Heart left ventricle (tissue), 16 donors: Measurements from ENCODE around the gene FOXK1. TPM values are rescaled to one million over a fixed set of nuclear protein-coding genes. Genes with fewer than 3 reads are reported as not detected.

Experiments
- ATAC-seq, 4 donors: fragments of 200-7000 bp; cut with Tn5 transposase; one replicate each; pipeline ENCODE4 v1.9.1; 2020 to 2022; ENCODE audit warnings: moderate library complexity in 4 of 4, mild to moderate bottlenecking in 3 of 4, moderate number of reproducible peaks in 1 of 4
- DNase-seq, 5 donors: peaks; one replicate each; pipeline ENCODE4 v3.0.0-alpha.2; 2020
- H3K27ac ChIP-seq, 12 donors: fragments of 200-600 bp; sonication (generic) in 4 of 12; one replicate each; pipeline versions ENCODE4 v1.5.0 to v1.8.0; 2016 to 2022; ENCODE audit warnings: mild to moderate bottlenecking in 2 of 12
- H3K27me3 ChIP-seq, 9 donors: fragments of 200-600 bp; sonication (generic) in 2 of 9; one replicate each; pipeline versions ENCODE4 v1.5.1 to v1.8.0; 2016 to 2022; ENCODE audit warnings: mild to moderate bottlenecking in 3 of 9
- H3K36me3 ChIP-seq, 9 donors: fragments of 200-600 bp; sonication (generic) in 2 of 9; one replicate each; pipeline versions ENCODE4 v1.5.0 to v1.8.0; 2018 to 2022; ENCODE audit warnings: mild to moderate bottlenecking in 2 of 9
- H3K4me1 ChIP-seq, 12 donors: fragments of 200-600 bp; sonication (generic) in 4 of 12; one replicate each; pipeline versions ENCODE4 v1.5.0 to v1.8.0; 2016 to 2022; ENCODE audit warnings: mild to moderate bottlenecking in 3 of 12
- H3K4me3 ChIP-seq, 12 donors: fragments of 200-600 bp; sonication (generic) in 4 of 12; one replicate each; pipeline versions ENCODE4 v1.5.0 to v1.8.0; 2017 to 2022; ENCODE audit warnings: mild to moderate bottlenecking in 9 of 12, moderate library complexity in 4 of 12
- H3K9me3 ChIP-seq, 12 donors: fragments of 200-600 bp; sonication (generic) in 4 of 12; one replicate each; pipeline versions ENCODE4 v1.5.0 to v1.8.0; 2016 to 2022; ENCODE audit warnings: mild to moderate bottlenecking in 1 of 12
- POLR2A ChIP-seq, 2 donors: fragments of 450-650 bp; IDR thresholded peaks; one replicate each; pipeline ENCODE4 v1.6.1; 2017; ENCODE audit warnings: antibody characterized with exemption in 2 of 2, mild to moderate bottlenecking in 2 of 2, moderate library complexity in 2 of 2
- WGBS, 4 donors: extraction: QIAGEN DNeasy Blood & Tissue Kit in 2 of 4; methylation state at CpG; one replicate each; pipeline versions ENCODE4 v1.1.5 to v1.1.7; 2013 to 2018; 5-methylcytosine and 5-hydroxymethylcytosine counted together
- intact Hi-C, 10 donors: fragments of 100-400 bp; cut with DNase I; formaldehyde crosslinking; loops; one replicate each; pipeline versions ENCODE4 v1.11.1 to v1.14.2; 2022
- polyA plus RNA-seq, 2 donors: library from polyadenylated mRNA; stranded (reverse); fragments of 200-250 nt; gene quantifications; one replicate each; pipeline ENCODE4 v1.2.3, GENCODE V29; 2013
- total RNA-seq, 9 donors: library from RNA; depleted of rRNA in 2 of 9; stranded (reverse); fragments of >200 nt in 2 of 9; fragmentation: NEBNext Ultra II Directional in 3 of 9; extraction: Animal tissue kit (Norgen Biotek cat#: 25700) in 3 of 9; gene quantifications; one replicate each; pipeline versions ENCODE4 v1.1.0 to v1.2.4, GENCODE V29; 2016 to 2023
- TF ChIP-seq, protein P1 (sequence below), 12 donors: fragments of 200-600 bp; sonication (generic) in 4 of 12; IDR thresholded peaks; one replicate each; pipeline versions ENCODE4 v1.5.0 to v1.8.0; 2018 to 2022; ENCODE audit warnings: antibody characterized with exemption in 12 of 12, mild to moderate bottlenecking in 5 of 12
- donor health status: ischemic (EF 13 %, LVEDD 7.1; RV severe dilation, severe dysfunction).
- donor health status: healthy with polysubstance abuse.
- donor health status: DM: no; HTN: yes; CAD: no.
- donor health status: DM: no; HTN: no; CAD: no.
- donor health status: ischemic (EF 25% LVEDD 6.9; RV normal size, moderate dysfunction).
- donor health status: ischemic (EF 25% LVEDD 5.7; RV mildly dilated, moderate dysfunction).
- donor health status: healthy.
- donor health status: DM: yes; HTN: yes; CAD: no.
- donor health status: ischemic (EF 35%, LVEDD 5.7; RV mildly dilated, moderate dysfunction).
- donor health status: nonischemic (EF 11% LVEDD 7.7; RV severe dilation, severe dysfunction).
- donor health status: DM: yes; HTN: yes; CAD: no.
- donor health status: PGD.
- donor health status: ischemic (EF 29% LVEDD 5.4; RV normal size, mild dysfunction).
- donor health status: nonischemic (EF 23%, LVEDD 6.1; RV moderate dilation, normal function).

FOXK1 gene
- total and polyA plus RNA-seq, 11 donors = 9.3 to 43.7 (median 19.8) TPM

DNA sequence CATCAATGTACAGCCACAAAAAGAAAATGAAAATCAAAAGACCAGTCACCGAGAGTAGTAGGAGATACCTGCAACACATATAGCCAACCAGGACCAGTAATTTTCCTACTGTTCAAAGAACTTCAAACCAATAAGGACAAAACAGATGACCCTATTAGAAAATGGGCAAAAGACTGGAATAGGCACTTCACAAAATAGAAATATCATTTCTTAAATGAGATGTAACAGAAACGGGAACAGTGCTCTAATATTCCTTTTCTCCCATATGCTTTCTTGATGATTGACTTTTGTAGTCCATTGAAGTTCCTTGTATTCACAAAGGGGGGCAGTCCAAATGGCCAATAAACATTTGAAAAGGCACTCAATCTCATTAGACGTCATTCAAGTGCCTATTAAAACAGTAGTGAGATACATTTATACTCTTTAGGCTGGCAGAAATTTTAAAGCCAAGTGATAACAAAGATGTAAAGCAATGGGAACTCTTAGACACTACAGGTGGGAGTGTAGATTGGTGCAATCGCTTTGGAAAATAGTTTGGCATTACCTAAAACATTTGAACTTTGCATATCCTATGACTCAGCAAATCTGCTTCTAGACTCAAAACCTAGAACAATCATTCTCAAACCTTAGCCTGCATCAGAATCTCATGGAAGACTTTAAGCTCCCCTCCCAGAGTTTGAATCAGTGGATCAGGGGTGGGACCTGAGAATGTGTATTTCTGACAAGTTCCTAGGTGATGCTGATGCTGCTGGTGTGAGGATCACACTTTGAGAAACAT, 24.3 kb upstream of the FOXK1 start:
- intact Hi-C loops = no loop called here
- WGBS, 4 donors = 65 to 87% (median 84%) methylated on average over 4 of the region's 4 CpGs
- H3K9me3 ChIP-seq = peaks cover 0 to 16% (median 4%) of the 10 kb centered on the region in 12 donors
- TF ChIP-seq POLR2A (IDR thresholded peaks at IDR 0.05) = no peak
- TF ChIP-seq, protein P1, sequence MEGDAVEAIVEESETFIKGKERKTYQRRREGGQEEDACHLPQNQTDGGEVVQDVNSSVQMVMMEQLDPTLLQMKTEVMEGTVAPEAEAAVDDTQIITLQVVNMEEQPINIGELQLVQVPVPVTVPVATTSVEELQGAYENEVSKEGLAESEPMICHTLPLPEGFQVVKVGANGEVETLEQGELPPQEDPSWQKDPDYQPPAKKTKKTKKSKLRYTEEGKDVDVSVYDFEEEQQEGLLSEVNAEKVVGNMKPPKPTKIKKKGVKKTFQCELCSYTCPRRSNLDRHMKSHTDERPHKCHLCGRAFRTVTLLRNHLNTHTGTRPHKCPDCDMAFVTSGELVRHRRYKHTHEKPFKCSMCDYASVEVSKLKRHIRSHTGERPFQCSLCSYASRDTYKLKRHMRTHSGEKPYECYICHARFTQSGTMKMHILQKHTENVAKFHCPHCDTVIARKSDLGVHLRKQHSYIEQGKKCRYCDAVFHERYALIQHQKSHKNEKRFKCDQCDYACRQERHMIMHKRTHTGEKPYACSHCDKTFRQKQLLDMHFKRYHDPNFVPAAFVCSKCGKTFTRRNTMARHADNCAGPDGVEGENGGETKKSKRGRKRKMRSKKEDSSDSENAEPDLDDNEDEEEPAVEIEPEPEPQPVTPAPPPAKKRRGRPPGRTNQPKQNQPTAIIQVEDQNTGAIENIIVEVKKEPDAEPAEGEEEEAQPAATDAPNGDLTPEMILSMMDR (IDR thresholded peaks at IDR 0.05) = no peak
- H3K27ac ChIP-seq = no peak overlapping the region
- no peaks in the 10 kb centered on the region for H3K27me3 ChIP-seq
- H3K36me3 ChIP-seq = no peaks in the 10 kb centered on the region
- H3K4me1 ChIP-seq = peaks cover 0 to 9% (median 0%) of the 10 kb centered on the region in 12 donors
- H3K4me3 ChIP-seq = no peak overlapping the region
- ATAC-seq (no peak), DNase-seq (no peak)

DNA sequence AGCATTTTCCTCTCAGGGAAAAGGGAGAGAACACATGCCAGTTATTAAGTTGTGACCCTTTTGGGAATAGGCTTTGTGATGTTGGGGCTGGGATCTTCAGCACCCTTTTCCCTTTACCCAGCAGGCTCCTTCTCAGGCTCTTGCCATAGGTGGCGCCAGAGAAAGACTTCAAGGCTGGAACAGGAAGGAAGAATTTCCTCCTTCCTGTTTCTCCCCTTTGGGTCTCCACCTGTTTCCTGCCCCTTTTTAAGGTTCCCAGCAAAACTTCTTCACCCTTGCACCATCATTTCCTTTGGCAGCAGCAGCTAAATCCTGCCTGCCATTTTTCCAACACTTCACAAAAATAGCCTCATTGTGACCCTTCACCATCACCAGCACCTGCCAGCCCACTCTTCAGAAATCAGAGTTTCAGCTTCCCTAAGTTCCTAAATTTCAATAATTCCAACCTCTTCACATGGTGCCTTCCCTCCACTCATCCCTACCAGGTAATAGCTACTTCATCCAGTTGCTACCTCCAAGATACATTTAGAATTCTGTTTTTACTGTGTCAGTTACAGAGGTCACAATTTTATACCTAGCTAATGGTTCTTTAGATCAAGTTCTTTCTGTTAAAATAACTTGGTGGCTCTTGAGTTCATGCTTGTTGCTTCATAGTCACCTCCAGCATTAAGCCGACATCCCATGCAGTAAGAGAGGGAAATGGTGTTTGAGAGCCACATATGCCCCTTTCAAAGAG, 22.4 kb upstream of the FOXK1 start:
- no peak for DNase-seq
- H3K27me3 ChIP-seq = no peaks in the 10 kb centered on the region
- WGBS, 4 donors = 62 to 77% (median 74%) methylated on average over 2 of the region's 2 CpGs
- H3K4me3 ChIP-seq = no peak overlapping the region
- peaks cover 0 to 16% (median 4%) of the 10 kb centered on the region in 12 donors for H3K9me3 ChIP-seq
- no peaks in the 10 kb centered on the region for H3K36me3 ChIP-seq
- TF ChIP-seq POLR2A (IDR thresholded peaks at IDR 0.05) = no peak
- TF ChIP-seq, protein P1 (IDR thresholded peaks at IDR 0.05) = peak in 4 of 12 donors; percentile 8 to 24 (median 16)
- no peak overlapping the region for H3K27ac ChIP-seq
- no peak for ATAC-seq
- peaks cover 0 to 9% (median 0%) of the 10 kb centered on the region in 12 donors for H3K4me1 ChIP-seq
- intact Hi-C loops = no loop called here

DNA sequence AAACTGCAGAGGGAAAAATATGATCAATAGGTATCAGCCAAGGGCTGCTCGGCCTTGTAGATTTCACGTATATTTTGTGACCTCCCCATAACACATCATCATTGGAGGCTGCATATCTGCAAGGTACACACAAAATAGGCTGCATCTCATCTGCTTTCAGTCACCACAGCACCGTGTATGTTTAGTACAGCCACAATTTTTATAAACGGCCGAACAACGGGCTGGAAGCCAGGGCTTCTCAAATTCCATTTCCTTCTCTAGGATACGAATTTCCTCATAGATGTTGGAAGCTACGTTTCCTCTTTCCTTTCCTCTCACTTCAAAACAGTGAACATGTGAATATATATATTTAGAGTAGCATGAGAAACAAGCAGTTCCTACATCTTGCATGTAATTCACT, 20.2 kb upstream of the FOXK1 start:
- H3K4me3 ChIP-seq = no peak overlapping the region
- H3K27me3 ChIP-seq = no peaks in the 10 kb centered on the region
- peak overlapping the region in 2 of 12 donors; percentile 14 to 30 for H3K27ac ChIP-seq
- peaks cover 0 to 15% (median 0%) of the 10 kb centered on the region in 12 donors for H3K4me1 ChIP-seq
- no peaks in the 10 kb centered on the region for H3K36me3 ChIP-seq
- ATAC-seq (no peak), DNase-seq (no peak)
- peaks cover 0 to 16% (median 4%) of the 10 kb centered on the region in 12 donors for H3K9me3 ChIP-seq
- TF ChIP-seq, protein P1 (IDR thresholded peaks at IDR 0.05) = no peak
- no peak for TF ChIP-seq POLR2A (IDR thresholded peaks at IDR 0.05)
- intact Hi-C loops = no loop called here
- WGBS, 4 donors = 31 to 49% (median 38%) methylated on average over 8 of the region's 8 CpGs
